ENCODE data around the gene PXN. TPM values are rescaled to one million over a fixed set of nuclear protein-coding genes. Genes with fewer than 3 reads are reported as not detected.

The PXN gene
- total RNA-seq, 4 donors from 2014 or later, result 40.0 to 151 (median 73.1) TPM

DNA sequence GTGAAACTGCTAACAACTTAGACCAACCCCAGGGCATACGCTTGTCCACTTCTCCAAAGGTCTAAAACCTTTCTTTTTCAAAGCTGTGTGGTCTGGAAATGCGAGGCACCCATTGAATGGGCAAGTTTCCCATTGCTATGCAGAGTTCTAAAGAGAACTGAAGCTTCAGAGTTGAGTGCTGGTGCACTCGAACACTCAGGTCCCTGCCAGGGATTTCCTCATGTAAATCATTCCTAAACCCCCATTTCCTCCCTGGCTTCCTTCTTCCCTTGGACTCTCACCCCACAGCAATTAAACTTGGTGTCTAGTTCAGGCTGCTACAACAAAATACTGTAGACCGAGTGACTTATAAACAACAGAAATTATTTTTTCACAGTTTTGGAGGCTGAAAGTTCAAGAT lies 2.2 kb upstream of the PXN start:
- TF ChIP-seq, protein P1, sequence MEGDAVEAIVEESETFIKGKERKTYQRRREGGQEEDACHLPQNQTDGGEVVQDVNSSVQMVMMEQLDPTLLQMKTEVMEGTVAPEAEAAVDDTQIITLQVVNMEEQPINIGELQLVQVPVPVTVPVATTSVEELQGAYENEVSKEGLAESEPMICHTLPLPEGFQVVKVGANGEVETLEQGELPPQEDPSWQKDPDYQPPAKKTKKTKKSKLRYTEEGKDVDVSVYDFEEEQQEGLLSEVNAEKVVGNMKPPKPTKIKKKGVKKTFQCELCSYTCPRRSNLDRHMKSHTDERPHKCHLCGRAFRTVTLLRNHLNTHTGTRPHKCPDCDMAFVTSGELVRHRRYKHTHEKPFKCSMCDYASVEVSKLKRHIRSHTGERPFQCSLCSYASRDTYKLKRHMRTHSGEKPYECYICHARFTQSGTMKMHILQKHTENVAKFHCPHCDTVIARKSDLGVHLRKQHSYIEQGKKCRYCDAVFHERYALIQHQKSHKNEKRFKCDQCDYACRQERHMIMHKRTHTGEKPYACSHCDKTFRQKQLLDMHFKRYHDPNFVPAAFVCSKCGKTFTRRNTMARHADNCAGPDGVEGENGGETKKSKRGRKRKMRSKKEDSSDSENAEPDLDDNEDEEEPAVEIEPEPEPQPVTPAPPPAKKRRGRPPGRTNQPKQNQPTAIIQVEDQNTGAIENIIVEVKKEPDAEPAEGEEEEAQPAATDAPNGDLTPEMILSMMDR (IDR thresholded peaks at IDR 0.05), result no peak
- no peak for DNase-seq (ENCODE audit: low spot score)
- no peak for ATAC-seq (ENCODE audit: low FRiP score)

DNA sequence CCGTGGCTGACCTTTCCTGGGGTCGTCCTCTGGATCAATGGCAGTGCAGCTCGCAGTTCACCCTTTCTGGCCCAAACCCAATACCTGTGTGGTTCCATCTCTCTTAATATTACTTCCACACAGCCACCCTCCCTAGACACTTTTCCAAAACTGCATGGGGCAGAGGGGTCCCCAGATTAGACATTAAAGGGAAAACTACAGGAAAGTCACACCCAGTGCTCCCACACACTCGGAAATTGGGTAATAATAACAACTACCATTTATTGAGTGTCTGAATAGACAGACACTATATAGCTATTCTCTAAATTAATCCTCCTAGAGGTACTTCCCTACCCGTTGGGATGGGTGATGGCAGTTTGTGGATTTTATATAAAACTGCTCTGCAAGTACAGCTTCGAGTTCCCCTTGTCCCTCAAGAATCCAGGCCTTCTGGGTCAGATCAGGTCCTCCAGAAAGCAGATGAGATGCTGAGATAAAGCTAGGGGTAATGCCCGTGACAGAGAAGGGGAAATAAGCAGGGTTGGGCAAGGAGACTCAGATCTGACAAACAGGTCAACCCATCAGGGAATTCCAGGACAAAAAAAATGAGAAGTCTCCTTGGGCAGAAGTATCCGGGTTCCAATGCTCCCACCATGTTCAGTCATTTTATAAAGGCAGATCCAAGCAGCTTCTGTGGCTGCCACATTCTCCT lies 795 bp upstream of the PXN start:
- TF ChIP-seq, protein P1 (IDR thresholded peaks at IDR 0.05), result no peak
- ATAC-seq (ENCODE audit: low FRiP score) (no peak), DNase-seq (ENCODE audit: low spot score) (no peak)

DNA sequence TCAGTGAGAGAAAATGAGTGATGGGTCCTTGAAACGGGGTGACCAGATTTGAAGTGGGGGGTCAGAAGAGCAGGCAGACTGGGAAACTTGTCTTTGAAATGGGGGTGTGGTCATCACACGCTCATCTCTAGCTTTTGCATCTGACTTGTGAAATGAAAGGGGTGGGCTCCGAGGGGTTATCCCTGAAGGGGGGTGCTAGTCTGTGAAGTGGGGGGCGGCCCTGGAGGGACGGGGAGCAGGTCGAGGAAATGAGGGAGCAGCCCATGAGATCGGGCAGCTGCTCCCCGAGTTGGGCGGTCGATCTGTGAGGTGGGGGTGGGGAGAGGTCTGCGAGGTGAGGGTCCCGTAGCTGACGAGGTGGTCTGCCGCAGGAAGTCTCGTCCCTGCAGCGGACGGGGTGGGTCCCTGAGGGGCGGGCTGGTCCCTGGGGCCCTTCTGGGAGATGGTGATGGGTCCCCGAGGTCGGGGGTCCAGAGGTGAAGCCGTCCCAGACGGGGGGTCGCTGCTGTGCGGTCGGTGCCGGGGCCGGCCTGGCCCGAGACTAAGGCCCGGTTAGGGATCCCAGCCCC lies 542 bp downstream of the PXN start:
- DNase-seq (ENCODE audit: low spot score) (no peak), ATAC-seq (ENCODE audit: low FRiP score) (peak; percentile 12)
- TF ChIP-seq, protein P1 (IDR thresholded peaks at IDR 0.05), result no peak

DNA sequence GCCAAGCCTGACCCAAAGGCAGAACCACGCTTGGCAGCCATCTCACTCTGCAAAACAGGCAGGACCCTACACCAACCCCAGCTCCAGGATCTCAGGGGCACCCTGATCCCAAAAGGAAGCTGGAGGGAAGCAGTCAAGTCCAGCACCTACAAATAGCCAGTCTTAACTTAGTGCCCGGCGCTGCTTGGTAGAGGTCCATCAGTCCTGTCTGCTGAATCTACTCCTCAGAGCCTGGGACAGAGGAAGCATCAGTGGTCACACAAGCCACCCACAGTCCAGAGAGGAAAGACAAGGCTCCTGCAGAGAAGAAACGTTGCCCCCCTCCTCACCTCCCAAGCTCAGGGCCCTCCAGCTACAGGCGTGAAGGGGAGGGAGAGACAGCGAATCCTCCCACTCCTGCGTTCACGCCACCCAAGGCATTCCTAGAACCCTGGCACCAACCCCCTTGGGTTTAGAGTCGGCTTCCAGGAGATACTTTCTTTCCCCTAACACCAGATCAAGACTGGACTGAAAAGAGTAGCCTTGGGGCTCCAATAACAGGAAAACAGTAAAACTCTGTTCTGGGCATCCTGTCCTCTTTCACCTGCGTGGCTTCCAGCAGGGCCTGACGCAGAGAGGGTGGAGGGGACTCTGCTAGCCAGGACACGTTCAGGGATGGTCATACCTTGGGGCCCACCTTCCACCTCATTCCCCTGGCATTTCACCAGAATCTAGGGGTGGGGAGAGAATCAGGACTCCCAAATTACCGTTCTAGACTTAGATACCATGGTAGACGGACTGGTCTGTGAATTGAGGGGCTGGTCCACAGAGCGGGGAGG lies 1.2 kb downstream of the PXN start:
- TF ChIP-seq, protein P1 (IDR thresholded peaks at IDR 0.05), result no peak
- DNase-seq (ENCODE audit: low spot score), result no peak
- peak; percentile 39 for ATAC-seq (ENCODE audit: low FRiP score)

DNA sequence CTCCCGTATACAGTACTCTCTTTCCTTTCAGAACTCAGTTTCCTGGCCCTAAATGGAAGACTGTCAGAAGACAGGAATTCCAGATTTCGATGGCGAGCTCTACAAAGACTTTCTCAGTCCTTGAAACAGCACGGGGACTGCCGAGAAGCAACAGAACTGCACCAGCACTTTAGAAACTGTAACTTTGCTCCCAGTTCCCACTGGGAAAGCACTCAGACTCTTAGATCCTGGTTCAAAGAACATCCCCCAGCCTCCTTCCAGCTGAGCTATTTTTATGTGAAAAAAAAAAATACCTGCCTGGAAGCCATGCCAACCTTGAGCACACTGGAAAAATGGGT lies 1.8 kb downstream of the PXN start:
- TF ChIP-seq, protein P1 (IDR thresholded peaks at IDR 0.05), result no peak
- DNase-seq (ENCODE audit: low spot score) (no peak), ATAC-seq (ENCODE audit: low FRiP score) (no peak)

DNA sequence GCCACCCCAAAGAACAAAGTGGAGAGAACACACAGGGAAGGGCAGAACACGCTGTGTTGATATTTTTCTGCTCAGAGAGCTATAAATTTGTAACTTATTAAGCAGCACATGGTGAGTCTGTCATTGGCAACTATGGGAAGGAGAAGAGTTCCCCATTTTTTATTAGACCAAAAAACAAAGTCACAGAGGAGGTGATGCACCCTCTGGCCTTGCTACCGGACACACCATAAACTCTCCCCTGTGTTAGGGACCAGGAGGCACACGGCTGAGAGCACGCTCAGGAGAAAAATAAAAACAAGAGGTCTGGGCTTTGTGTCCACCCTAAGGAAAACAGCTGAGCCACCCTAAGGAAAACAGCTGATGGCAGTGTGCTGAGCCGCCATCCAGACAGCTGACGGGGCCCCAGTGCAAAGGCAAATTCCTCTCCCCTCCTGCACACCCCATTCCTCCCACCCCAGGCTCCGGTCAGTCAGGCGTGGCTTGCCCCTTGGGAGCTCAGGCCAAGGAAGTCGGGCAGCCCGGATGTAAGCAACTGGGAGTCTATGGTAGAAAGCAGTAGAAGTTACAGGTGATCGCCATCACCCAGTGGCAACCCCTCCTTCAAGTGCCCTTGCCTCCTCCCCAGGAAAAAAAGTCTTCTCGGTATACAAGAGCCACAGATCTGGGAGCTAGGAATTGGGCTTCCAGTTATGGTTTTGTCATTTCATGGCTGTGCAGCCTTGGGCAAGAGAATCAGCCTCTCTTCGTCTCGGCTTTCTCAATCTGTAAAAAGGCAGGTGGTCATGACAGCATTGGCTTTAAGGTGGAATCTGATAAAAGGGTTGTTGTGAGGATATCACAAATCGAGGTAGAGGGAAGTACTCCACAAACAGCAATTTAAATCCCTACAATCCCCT lies 2.4 kb downstream of the PXN start:
- TF ChIP-seq, protein P1 (IDR thresholded peaks at IDR 0.05), result no peak
- ATAC-seq (ENCODE audit: low FRiP score) (no peak), DNase-seq (ENCODE audit: low spot score) (no peak)

All from omental fat pad (tissue), 4 donors.